NCI-H1930 (cell line): ENCODE results near the gene ETHE1.
A peak's percentile ranks its signal among the peaks of the same experiment; 100 is the strongest.

Source experiments
- DNase-seq, 2 experiments: peaks; one replicate each; lab custom pipeline; 2025; lab: John Stamatoyannopoulos, UW

ETHE1 gene

DNA sequence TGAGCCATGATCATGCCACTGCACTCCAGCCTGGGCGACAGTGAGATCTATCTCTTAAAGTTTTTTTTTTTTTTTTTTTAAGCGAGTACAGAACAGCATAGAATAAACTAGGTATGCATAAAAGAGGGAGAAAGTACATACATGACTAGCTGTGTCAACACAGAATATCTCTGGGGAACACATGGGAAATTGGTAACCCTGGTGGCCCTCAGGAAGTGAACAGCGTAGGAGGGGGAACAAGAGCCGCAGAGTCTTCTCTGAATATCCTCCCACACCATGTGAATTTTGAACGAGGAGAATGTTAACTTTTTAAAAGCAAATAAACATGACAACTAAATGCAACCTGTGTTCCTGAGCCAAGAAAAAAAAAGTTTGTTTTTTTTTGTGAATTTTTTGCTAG is 37.7 kb downstream of the ETHE1 start:
- DNase-seq: no peak

DNA sequence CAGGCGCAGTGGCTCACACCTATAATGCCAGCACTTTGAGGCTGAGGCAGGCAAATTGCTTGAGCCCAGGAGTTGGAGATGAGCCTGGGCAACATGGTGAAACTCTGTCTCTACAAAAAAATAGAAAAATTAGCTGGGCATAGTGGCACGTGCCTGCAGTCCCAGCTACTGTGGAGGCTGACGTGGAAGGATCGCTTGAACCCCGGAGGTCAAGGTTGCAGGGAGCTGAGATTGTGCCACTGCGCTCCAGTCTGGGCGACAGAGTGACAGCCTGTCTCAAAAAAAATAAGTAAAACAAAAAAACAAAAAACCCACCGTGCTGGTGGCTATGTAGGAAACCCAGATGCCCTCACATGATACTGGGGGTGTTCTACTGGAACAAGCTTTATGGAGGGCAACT is 38.8 kb downstream of the ETHE1 start:
- no peak for DNase-seq

DNA sequence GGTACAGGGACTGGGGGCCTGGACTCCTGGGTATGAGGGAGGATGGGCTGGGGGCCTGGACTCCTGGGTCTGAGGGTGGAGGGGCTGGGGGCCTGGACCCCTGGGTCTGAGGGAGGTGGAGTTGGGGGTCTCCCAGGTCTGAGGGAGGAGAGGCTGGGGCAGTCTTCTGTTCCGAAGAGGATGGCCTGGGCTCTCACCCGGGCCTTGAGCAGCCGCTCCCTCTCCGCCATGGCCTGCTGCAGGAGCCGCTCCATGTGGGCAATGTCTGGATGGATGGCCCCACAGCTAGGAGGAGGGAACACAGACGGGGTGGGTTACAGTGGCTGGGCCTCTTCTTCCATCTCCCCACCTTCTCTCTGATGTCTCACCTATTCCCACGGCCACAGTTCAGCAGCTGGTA is 40.6 kb downstream of the ETHE1 start:
- no peak for DNase-seq

DNA sequence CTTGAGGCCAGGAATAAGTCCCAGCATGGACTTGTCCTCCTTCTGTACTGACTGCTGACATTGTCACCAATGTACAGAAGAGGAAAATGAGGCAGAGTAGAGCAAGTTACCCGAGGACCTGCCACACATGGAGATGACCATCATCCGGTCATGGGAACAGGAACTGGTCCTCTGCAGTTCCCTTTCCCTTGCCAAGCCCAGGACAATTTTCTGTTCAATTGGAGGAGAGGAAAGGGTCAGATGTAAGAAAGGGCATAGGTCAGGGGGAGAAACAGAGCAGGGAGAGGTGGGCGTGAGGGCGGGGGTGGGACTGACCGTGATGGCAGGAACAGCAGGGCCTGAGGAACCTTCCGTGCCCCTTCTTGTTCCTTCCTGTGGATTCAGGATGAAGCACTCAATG is 41.0 kb downstream of the ETHE1 start:
- DNase-seq: no peak

- no peak for DNase-seq
Measured at GRCh38 chr19:43483281-43483680, 43.7 kb downstream of the ETHE1 start.

- DNase-seq: no peak
Measured at GRCh38 chr19:43482193-43482592, 44.8 kb downstream of the ETHE1 start.

DNA sequence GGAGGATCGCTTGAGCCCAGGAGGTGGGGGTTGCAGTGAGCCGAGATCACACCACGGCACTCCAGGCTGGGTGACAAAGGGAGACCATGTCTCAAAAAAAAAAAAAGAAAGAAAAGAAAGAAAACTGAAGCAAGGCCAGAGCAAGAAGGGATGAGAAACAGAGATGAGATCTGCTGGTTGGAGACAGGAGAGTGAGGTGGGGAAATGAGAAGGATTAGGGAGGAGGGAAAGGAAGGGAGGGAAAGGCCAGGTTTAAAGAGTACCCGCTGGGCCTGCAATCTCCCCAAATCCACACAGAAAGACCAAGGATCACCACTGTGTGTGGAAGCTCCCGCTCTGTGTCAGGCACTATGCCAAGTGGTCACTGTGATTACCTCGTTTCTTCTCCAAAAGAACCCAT is 45.3 kb downstream of the ETHE1 start:
- DNase-seq: no peak

DNA sequence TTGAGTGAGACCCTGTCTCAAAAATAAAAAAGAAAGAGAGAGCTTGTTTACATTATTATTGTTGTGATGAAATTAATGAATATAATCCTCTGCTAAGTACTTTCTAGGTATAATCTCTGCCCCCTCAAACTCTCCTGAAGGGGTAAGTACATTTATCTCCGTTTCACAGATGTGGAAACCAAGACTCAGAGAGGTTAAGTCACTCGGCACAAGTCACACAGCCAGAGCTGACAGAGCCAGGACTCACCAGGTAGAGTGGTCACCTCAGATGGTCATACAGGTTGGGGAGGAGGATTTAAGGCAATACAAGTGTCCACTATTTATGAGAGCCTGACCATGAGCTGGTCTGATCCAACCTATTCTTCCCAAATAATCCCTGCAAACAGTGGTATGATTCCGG is 46.4 kb downstream of the ETHE1 start:
- DNase-seq: no peak

GRCh38 chr19:43479961-43480561 is 46.9 kb downstream of the ETHE1 start:
- DNase-seq: no peak

DNA sequence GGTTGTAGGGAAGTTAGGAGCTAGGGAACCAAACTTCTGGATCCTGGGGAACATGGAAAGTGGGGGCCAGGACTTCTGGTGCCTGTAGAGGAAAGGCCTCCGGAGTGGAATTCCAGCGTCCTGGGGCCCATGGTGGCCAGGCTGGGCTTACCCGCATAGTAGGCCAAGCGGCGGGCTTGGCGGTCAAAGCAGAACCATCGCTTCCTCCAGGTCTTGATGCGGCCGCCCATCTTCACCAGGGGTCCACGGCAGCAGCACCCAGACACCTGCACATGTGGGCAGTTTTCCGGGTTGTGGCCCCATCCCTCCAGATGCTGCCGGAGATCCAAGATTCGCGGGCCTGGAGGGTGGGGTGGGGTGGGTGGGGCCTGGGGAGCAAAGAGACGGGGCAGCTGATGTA is 47.8 kb downstream of the ETHE1 start:
- DNase-seq: no peak

DNA sequence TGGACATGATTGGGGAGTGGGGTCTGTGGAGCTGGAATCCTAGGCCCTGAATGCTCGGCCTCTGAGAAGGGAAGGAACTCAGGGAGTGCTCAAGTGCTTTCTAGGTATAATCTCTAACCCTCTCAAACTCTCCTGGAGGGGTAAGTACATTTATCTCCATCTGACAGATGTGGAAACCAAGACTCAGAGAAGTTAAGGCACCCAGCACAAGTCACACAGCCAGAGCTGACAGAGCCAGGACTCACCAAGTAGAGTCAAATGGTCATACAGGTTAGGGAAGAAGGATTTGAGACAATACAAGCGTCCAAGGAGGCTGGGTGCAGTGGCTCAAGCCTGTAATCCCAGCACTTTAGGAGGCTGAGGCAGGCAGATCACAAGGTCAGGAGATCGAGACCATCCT is 48.7 kb downstream of the ETHE1 start:
- DNase-seq: no peak

DNA sequence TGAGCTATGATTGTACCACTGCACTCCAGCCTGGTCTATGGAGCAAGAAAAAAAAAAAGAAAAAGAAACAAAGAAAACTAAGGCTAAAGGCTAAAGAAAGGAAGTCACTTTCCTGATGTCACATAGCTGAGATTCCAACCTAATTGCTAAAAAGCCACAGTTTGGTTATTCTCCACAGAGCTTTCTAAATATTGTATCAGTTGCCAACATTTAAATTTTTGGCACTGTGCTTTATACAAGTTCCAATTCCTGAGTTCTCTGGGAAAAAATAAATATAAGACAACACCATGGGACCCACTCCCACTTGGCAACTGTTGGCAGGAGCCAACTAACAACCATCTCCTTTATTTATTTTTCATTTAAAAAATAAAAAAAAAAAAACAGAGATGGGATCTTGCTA is 50.4 kb downstream of the ETHE1 start:
- DNase-seq: no peak

- peak; percentile 92 to 96 for DNase-seq
Measured at GRCh38 chr19:43474986-43475705, 51.9 kb downstream of the ETHE1 start.

GRCh38 chr19:43474487-43474886 is 52.5 kb downstream of the ETHE1 start:
- DNase-seq: no peak

DNA sequence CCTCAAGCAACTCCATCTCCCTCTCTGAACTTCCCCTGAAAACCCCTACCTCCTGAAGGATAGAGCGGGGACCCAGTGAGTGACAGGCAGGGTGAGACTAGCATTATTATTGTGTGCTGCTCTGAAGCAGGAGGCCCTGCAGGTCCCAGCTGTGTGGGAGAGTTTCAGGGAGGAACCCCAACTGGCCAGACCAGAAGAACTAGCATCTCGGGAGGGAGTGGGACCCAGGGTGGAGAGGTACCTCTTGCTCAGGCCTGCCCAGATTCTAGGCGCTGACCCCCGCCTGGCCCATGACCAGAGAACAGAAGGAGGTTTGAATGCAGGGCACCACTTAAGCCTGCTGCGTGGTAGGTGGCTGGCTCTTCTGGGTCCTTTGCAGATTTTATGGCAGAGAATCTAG is 55.9 kb downstream of the ETHE1 start:
- no peak for DNase-seq

GRCh38 chr19:43470288-43470687 is 56.7 kb downstream of the ETHE1 start:
- DNase-seq: no peak

- DNase-seq: no peak
Measured at GRCh38 chr19:43469160-43469480, 57.9 kb downstream of the ETHE1 start.

DNA sequence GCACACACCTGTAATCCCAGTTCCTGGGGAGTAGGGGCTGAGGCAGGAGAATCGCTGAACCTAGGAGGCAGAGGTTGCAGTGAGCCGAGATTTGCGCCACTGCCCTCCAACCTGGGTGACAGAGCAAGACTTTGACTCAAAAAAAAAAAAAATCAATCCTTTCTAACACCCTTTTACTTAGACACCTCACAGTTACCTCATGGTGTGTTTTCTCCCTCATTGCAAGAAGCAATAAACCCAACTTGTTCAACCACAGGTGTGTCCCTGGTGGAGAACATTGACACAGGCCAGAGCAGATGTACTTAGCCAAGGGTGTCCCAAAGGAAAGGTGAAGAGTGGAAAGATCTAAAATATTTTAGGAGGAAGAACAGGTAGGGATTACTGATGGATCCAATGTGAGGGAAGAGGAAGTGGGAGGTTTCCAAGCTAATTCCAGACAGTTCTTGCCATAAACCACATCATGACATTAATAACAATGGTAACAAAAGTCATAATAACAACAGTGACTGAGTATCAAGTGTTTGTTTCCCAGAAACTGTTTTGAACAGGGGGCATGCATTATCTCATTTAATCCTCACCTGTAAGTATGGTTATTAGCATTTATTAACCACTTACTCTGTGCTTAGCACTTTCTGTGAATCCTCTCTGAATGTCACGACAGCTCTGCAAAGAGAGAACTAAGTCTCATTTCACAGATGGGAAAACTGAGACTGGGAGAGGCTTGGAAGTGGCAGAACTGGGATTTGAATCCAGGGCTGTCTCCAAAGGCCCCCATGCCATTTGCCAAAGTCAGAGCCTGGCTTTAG is 58.4 kb downstream of the ETHE1 start:
- DNase-seq: no peak

- no peak for DNase-seq
Measured at GRCh38 chr19:43467730-43468129, 59.3 kb downstream of the ETHE1 start.

DNA sequence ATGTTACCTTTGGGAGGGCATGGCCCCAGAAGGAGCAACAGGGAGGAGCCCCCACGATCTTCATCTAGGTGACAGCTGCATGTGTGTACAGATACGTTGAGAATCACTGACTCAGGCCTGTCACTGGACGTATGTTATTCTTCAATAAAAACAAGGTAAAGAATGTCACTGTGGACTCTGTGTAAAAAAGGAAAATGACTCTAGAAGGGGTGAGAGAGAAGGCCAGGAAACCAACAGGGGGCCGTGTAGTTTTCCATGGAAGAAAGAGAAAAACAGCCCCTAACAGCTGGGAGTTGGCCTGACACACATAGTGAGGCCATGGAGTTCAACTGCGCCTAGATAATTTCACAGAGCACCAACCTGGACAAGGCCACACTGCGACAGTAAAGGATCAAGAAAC is 59.7 kb downstream of the ETHE1 start:
- no peak for DNase-seq

DNA sequence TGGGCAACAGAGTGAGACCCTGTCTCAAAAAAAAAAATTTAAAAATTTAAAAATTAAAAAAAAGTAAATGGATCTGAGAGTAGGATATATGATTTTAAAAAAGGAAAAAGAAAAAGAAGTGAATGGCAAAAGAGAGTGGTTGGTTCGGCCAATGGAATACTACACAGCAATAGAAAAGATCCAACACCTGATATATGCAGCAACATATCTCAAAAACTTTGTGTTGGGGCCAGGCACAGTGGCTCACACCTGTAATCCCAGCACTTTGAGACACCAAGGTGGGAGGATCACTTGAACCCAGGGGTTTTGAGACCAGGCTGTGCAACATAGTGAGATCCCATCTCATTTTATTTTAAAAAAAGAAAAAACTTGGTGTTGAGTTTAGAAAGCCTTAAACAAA is 60.2 kb downstream of the ETHE1 start:
- DNase-seq: no peak

GRCh38 chr19:43465468-43466120 is 61.4 kb downstream of the ETHE1 start, which contains the start of gene LYPD3:
Gene LYPD3, minus strand, starts transcription at chr19:43465608. Its CDS starts 37 bp downstream, at chr19:43465571.
- no peak for DNase-seq
